Measurements from ENCODE around the gene RIMBP2. TPM values are rescaled to one million over a fixed set of nuclear protein-coding genes. Genes with fewer than 3 reads are reported as not detected.

RIMBP2 gene, protein sequence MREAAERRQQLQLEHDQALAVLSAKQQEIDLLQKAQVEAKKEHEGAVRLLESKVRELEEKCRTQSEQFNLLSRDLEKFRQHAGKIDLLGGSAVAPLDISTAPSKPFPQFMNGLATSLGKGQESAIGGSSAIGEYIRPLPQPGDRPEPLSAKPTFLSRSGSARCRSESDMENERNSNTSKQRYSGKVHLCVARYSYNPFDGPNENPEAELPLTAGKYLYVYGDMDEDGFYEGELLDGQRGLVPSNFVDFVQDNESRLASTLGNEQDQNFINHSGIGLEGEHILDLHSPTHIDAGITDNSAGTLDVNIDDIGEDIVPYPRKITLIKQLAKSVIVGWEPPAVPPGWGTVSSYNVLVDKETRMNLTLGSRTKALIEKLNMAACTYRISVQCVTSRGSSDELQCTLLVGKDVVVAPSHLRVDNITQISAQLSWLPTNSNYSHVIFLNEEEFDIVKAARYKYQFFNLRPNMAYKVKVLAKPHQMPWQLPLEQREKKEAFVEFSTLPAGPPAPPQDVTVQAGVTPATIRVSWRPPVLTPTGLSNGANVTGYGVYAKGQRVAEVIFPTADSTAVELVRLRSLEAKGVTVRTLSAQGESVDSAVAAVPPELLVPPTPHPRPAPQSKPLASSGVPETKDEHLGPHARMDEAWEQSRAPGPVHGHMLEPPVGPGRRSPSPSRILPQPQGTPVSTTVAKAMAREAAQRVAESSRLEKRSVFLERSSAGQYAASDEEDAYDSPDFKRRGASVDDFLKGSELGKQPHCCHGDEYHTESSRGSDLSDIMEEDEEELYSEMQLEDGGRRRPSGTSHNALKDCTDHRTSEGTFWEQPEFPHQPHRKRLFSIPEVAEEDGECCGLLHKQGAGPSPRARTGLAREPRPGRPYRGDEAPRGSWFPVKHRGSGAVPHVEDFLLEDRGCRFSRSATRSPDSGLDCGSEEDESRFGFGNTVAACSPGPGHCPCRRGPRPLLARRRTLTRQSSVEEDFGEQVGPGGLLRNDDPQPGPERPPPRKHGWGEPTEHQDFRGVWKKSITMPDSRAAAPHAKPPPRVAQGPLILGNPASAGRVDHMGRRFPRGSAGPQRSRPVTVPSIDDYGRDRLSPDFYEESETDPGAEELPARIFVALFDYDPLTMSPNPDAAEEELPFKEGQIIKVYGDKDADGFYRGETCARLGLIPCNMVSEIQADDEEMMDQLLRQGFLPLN (N-terminal part only)
- 10 to 100 TPM in 1 of 7 donors, 1 to 10 TPM in 6; 1.1 to 16.2 (median 4.3) TPM for total RNA-seq
- polyA plus RNA-seq: 1 to 10 TPM; 1.1 to 2.7 TPM
- long read RNA-seq, donor 1, partial matches to known transcripts: 1 of 2 reads
- long read RNA-seq, donor 1, other reads (novel, unspliced or antisense): 1 of 2 reads
- long read RNA-seq, donor 2: 0 reads
- long read RNA-seq, donor 3, partial matches to known transcripts: 2 of 6 reads
- long read RNA-seq, donor 3, other reads (novel, unspliced or antisense): 4 of 6 reads

DNA sequence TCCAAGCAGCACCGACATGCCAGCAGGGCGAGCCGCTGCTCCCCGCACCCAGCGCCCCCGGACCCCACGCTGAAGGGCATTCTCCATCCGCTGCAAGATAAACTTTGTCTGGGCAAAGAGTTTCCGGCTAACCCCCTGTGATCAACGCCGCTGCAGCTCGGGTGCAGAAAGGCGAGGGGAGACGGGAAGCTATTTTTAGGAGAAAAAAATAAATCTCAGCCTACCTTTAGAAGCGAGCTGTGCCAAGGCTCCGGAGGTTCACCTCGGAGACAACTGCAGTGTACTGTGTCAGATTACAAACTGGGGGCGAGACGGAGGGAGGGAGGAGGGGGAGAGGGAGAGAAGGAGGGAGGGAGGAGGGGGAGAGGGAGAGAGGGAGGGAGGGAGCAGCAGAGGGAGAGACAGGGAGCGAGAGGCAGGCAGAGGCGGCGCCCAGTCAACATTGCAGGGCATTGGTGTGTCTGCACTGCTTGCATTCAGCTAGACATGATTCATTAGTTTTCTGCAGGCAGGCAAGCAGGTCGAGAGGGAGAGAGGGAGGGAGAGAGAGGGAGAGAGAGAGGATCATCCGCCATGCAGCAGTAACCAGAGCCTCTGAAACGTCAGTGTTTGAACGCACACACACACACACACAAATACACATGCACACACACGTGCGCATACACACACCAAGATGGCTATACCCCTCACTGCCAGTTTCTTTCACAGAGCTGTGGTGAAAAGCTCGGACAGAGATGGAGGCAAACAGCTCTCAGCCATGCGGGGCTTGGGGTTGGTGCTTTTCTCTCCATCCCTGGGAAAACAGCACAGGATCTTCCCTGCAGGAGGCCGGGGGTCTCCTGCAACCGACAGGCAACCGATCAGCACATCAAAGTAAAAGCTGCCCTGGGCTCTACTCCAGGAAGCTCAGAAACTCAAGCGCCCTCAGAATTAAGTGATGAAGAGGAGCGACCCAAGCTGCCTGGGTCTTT is at the start of gene RIMBP2:
Gene RIMBP2, minus strand, starts transcription at position 302 of the 971 bp plus-strand sequence. CDS start 237,286 bp downstream, outside the sequence.
- DNase-seq: peak in 4 of 5 donors; percentile 33 to 50 (median 38)
- H3K4me3 ChIP-seq: peak within 1 kb of the TSS; percentile 46
- H3K9me3 ChIP-seq: no peaks in the 10 kb centered on the region
- no peaks in the 10 kb centered on the region for H3K4me1 ChIP-seq (ENCODE audit: insufficient read depth)
- no peak within 1 kb of the TSS for H3K27ac ChIP-seq
- H3K36me3 ChIP-seq: no peaks in the 10 kb centered on the region
- H3K27me3 ChIP-seq: no peaks in the 10 kb centered on the region
- 1 to 2% (median 1%) methylated on average over 35 of the region's 35 CpGs for WGBS, 3 donors
- TF ChIP-seq EP300 (IDR thresholded peaks at IDR 0.05): no peak
- TF ChIP-seq POLR2A (IDR thresholded peaks at IDR 0.05): no peak
- TF ChIP-seq CTCF (IDR thresholded peaks at IDR 0.05): no peak
- intact Hi-C loops (cut with DNase I): loop anchor here in 1 of 4 donors (1.0 kb wide), 1 partner anchor 10 kb away; no protein-coding TSS in a partner anchor

DNA sequence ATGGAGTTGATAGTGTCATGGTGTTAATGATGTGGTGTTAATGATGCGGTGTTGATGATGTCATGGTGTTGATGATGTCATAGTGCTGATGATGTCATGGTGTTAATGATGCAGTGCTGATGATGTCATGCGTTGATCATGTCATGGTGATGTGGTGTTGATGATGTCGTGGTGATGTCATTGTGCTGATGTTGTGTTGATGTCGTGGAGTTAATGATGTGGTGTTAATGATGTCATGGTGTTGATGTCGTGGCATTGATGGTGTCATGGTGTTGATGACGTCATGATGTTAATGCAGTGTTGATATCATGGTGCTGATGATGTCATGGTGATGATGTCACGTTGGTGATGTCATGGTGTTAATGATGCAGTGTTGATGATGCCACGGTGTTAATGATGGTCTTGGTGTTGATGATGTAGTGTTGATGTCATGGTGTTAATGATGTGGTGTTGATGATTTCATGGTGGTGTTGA is 49.1 kb upstream of the RIMBP2 start:
- DNase-seq: no peak
- intact Hi-C loops (cut with DNase I): no loop called here
- Histone ChIP-seq H3K9me3 (no peaks in the 10 kb centered on the region), H3K27me3 (no peaks in the 10 kb centered on the region), H3K4me3 (no peak overlapping the region), H3K27ac (no peak overlapping the region), H3K4me1 (ENCODE audit: insufficient read depth) (no peaks in the 10 kb centered on the region), H3K36me3 (no peaks in the 10 kb centered on the region)
- TF ChIP-seq EP300 (IDR thresholded peaks at IDR 0.05) (no peak), CTCF (IDR thresholded peaks at IDR 0.05) (no peak), POLR2A (IDR thresholded peaks at IDR 0.05) (no peak)
- 85 to 92% (median 91%) methylated on average over 8 of the region's 8 CpGs for WGBS, 3 donors

DNA sequence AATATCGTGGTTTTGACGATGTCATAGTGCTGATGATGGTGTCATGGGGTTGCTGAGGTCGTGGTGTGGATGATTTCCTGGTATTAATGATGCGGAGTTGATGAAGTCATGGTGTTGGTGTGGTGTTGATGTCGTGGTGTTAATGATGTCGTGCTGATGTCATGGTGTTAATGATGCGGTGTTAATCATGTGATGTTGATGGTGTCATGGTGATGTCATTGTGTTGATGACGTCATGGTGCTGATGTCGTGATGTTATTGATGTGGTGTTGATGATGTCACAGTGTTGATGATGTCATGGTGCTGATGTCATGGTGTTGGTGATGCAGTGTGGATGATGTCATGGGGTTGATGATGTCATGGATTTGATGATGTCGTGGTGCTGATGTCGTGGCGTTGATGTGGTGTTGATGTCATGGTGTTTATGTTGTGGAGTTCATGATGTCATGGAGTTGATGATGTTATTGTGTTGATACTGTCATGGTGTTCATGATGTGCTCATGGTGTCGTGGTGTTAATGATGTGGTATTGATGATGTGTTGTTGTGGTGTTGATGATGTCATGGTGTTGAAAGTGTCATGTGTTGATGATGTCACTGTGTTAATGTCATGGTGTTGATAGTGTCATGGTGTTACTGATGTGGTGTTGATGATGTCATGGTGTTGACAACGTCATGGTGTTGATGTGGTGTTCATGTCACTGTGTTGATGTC is 48.5 kb upstream of the RIMBP2 start:
- no peaks in the 10 kb centered on the region for H3K36me3 ChIP-seq
- H3K9me3 ChIP-seq: no peaks in the 10 kb centered on the region
- TF ChIP-seq POLR2A (IDR thresholded peaks at IDR 0.05) (no peak), EP300 (IDR thresholded peaks at IDR 0.05) (no peak), CTCF (IDR thresholded peaks at IDR 0.05) (no peak)
- H3K27me3 ChIP-seq: no peaks in the 10 kb centered on the region
- no peak overlapping the region for H3K27ac ChIP-seq
- no peaks in the 10 kb centered on the region for H3K4me1 ChIP-seq (ENCODE audit: insufficient read depth)
- 85 to 95% (median 95%) methylated on average over 14 of the region's 14 CpGs for WGBS, 3 donors
- intact Hi-C loops (cut with DNase I): loop anchor here in 1 of 4 donors (5.0 kb wide), 1 partner anchor 1398 kb away; no protein-coding TSS in a partner anchor
- DNase-seq: no peak
- H3K4me3 ChIP-seq: no peak overlapping the region
